Measurements from ENCODE around the gene KRT14.

KRT14 gene

GRCh38 chr17:41586863-41587495 lies at the start of gene KRT14:
Gene KRT14 (minus strand): TSS chr17:41586895. CDS start chr17:41586834, 61 bp downstream.
- H3K27ac ChIP-seq = no peak within 1 kb of the TSS
- TF ChIP-seq CTCF (conservative IDR thresholded peaks at IDR 0.05) = no peak

GRCh38 chr17:41635121-41636097 lies 48.7 kb upstream of the KRT14 start:
- no peak overlapping the region for H3K27ac ChIP-seq
- TF ChIP-seq CTCF (conservative IDR thresholded peaks at IDR 0.05) = no peak

GRCh38 chr17:41634639-41635038 lies 47.9 kb upstream of the KRT14 start:
- no peak overlapping the region for H3K27ac ChIP-seq
- TF ChIP-seq CTCF (conservative IDR thresholded peaks at IDR 0.05) = no peak

- no peak for TF ChIP-seq CTCF (conservative IDR thresholded peaks at IDR 0.05)
- no peak overlapping the region for H3K27ac ChIP-seq
Observed at GRCh38 chr17:41633556-41634199, 47.0 kb upstream of the KRT14 start.

GRCh38 chr17:41632482-41633105 lies 45.9 kb upstream of the KRT14 start:
- no peak for TF ChIP-seq CTCF (conservative IDR thresholded peaks at IDR 0.05)
- H3K27ac ChIP-seq = no peak overlapping the region

GRCh38 chr17:41631898-41632285 lies 45.2 kb upstream of the KRT14 start:
- no peak overlapping the region for H3K27ac ChIP-seq
- no peak for TF ChIP-seq CTCF (conservative IDR thresholded peaks at IDR 0.05)

All from VCaP (cell line).